ENCODE measurements around the gene CERS5.
A peak's percentile ranks its signal among the peaks of the same experiment; 100 is the strongest.

The CERS5 gene

DNA sequence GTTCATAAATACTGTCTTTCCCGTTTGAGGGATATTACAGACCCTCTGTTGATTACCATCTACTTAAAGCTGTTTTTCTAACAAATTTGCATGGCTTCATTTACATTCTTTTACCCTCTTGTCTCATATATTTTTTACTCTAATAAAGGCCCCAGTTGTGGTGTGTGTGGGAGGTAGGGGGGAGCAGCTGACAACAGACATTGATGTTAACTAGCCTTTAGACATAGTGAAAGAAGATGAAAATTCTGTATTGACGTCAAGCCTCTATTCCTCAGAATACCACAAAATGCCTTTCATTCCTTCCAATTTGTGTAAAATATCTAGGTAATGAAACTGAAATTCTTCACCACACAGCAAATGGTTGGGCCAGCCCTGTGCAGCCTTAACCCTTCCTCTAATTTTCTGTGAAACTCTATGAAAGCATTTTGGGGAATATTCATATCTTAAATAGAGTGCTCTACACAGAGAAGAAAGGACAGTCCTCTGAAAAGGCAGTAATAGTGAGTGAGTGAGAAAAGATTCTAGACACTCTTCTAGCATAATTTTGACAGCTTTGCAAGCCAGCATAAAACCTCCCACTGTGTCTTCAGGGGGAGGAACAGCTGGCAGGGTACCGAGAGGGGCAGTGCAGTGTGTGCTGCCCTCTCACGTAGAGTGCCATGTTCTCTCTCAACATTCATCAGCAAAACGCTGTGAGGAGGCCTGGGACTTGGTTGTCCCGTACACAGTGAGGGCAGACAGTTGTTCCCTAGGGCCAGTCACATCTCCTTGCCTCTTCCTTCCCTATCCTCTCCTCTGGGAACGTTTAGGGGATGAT, 20.1 kb upstream of the CERS5 start:
- TF ChIP-seq, protein P1, sequence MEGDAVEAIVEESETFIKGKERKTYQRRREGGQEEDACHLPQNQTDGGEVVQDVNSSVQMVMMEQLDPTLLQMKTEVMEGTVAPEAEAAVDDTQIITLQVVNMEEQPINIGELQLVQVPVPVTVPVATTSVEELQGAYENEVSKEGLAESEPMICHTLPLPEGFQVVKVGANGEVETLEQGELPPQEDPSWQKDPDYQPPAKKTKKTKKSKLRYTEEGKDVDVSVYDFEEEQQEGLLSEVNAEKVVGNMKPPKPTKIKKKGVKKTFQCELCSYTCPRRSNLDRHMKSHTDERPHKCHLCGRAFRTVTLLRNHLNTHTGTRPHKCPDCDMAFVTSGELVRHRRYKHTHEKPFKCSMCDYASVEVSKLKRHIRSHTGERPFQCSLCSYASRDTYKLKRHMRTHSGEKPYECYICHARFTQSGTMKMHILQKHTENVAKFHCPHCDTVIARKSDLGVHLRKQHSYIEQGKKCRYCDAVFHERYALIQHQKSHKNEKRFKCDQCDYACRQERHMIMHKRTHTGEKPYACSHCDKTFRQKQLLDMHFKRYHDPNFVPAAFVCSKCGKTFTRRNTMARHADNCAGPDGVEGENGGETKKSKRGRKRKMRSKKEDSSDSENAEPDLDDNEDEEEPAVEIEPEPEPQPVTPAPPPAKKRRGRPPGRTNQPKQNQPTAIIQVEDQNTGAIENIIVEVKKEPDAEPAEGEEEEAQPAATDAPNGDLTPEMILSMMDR (IDR thresholded peaks at IDR 0.05; ENCODE audit: poor library complexity, severe bottlenecking): no peak
- Histone ChIP-seq H3K27me3 (ENCODE audit: insufficient read depth, poor library complexity, severe bottlenecking) (no peaks in the 10 kb centered on the region), H3K4me1 (ENCODE audit: insufficient read depth, poor library complexity, severe bottlenecking) (peaks cover 41% of the 10 kb centered on the region), H3K27ac (ENCODE audit: poor library complexity, severe bottlenecking) (peak overlapping the region; percentile 89), H3K4me3 (ENCODE audit: severe bottlenecking) (no peak overlapping the region), H3K36me3 (ENCODE audit: low read depth) (peaks cover 88% of the 10 kb centered on the region), H3K9me3 (ENCODE audit: severe bottlenecking) (no peaks in the 10 kb centered on the region)
- ATAC-seq (ENCODE audit: low read depth): peak; percentile 22; the same call in 2 of the 3 replicates
- DNase-seq (ENCODE audit: low spot score): no peak

DNA sequence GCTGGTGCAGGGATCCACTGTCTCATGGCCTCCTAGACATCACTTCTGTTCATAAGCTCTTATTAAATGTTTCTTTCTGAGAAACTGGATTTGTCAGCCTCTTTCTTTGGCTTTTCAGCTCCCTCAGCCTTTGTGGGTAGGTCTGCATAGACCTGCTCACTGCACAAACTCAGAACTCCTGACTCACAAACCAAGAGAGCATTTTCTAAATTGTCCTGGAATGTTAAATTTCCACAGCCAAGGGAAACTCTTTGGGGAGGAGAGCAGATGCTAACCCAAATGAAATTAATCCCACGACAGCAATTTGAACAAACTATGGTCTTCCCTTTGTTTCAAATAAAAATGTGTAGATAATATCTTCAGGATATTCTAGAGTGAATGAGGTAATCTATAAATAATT, 19.5 kb upstream of the CERS5 start:
- ATAC-seq (ENCODE audit: low read depth) (no peak), DNase-seq (ENCODE audit: low spot score) (no peak)
- H3K4me3 ChIP-seq (ENCODE audit: severe bottlenecking): no peak overlapping the region
- no peaks in the 10 kb centered on the region for H3K9me3 ChIP-seq (ENCODE audit: severe bottlenecking)
- H3K27me3 ChIP-seq (ENCODE audit: insufficient read depth, poor library complexity, severe bottlenecking): no peaks in the 10 kb centered on the region
- H3K4me1 ChIP-seq (ENCODE audit: insufficient read depth, poor library complexity, severe bottlenecking): peaks cover 41% of the 10 kb centered on the region
- TF ChIP-seq, protein P1 (IDR thresholded peaks at IDR 0.05; ENCODE audit: poor library complexity, severe bottlenecking): no peak
- peak overlapping the region; percentile 89 for H3K27ac ChIP-seq (ENCODE audit: poor library complexity, severe bottlenecking)
- H3K36me3 ChIP-seq (ENCODE audit: low read depth): peaks cover 87% of the 10 kb centered on the region

DNA sequence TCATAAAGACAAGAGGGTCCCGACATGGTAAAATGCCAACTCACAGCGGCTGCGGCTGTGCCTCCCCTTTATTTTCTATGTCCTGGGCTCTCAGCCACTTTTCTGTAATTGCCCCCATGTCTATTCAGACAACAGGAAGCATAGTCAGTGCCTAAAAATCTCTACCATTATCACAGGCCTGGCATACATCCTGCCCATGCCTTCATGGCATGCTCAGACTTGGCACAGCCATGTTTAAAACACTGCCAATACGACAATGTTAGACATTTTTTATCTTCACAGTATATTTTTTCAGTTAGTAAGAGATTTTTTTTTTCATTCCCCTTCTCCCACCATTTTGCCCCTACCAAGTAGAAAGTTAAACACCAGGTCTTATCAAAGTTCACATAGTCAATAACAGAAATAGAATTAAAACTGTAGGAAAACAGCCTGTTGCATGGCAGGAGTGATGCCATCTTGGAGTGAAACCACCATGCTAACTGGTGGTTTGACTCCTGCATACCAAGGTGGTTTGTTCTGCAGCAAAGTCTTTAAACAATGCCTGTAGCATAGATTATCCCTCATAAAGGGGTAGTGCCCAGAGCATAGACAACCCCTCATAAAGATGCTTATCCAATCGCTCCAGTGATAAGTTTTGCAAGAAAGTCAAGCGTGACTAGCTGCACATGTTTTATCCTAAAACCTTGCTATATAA, 18.9 kb upstream of the CERS5 start:
- peak overlapping the region; percentile 89 for H3K27ac ChIP-seq (ENCODE audit: poor library complexity, severe bottlenecking)
- TF ChIP-seq, protein P1 (IDR thresholded peaks at IDR 0.05; ENCODE audit: poor library complexity, severe bottlenecking): no peak
- no peaks in the 10 kb centered on the region for H3K27me3 ChIP-seq (ENCODE audit: insufficient read depth, poor library complexity, severe bottlenecking)
- H3K4me1 ChIP-seq (ENCODE audit: insufficient read depth, poor library complexity, severe bottlenecking): peaks cover 41% of the 10 kb centered on the region
- no peaks in the 10 kb centered on the region for H3K9me3 ChIP-seq (ENCODE audit: severe bottlenecking)
- peak; percentile 81 for ATAC-seq (ENCODE audit: low read depth)
- H3K36me3 ChIP-seq (ENCODE audit: low read depth): peaks cover 87% of the 10 kb centered on the region
- H3K4me3 ChIP-seq (ENCODE audit: severe bottlenecking): no peak overlapping the region
- no peak for DNase-seq (ENCODE audit: low spot score)

DNA sequence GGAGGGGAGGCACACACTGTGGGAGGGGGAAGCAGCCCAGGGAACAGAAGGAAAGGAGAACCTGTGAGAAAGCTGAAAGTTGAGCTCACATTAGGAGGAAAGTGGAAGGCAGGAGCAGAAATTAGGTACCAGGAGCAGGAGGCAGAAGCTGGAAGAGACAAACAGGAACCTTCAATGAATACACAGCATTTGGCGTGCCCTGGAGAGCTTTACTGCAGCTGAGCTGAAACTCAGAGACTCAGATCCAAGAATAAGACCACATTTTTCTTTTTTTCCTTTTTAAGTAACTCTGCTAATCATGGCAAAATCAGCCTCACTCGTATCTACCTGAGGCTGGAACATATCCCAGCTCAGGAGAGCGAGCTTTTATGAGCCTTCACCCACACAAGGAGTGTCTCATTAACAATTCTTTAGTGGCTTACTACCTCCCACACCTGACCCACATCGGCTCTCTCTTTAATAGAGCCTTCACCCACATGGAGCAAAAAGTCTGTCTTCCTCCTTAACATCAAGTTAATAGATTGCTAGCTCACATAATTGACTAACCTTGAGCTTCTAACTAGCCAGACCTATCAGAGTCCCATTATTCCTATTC, 18.2 kb upstream of the CERS5 start:
- H3K9me3 ChIP-seq (ENCODE audit: severe bottlenecking): no peaks in the 10 kb centered on the region
- H3K36me3 ChIP-seq (ENCODE audit: low read depth): peaks cover 90% of the 10 kb centered on the region
- no peaks in the 10 kb centered on the region for H3K27me3 ChIP-seq (ENCODE audit: insufficient read depth, poor library complexity, severe bottlenecking)
- TF ChIP-seq, protein P1 (IDR thresholded peaks at IDR 0.05; ENCODE audit: poor library complexity, severe bottlenecking): no peak
- H3K4me3 ChIP-seq (ENCODE audit: severe bottlenecking): no peak overlapping the region
- no peak for DNase-seq (ENCODE audit: low spot score)
- no peak for ATAC-seq (ENCODE audit: low read depth)
- H3K4me1 ChIP-seq (ENCODE audit: insufficient read depth, poor library complexity, severe bottlenecking): peaks cover 41% of the 10 kb centered on the region
- H3K27ac ChIP-seq (ENCODE audit: poor library complexity, severe bottlenecking): peak overlapping the region; percentile 89
